Endothelial cell of hepatic sinusoid (primary cell): Measurements from ENCODE around the gene OR13J1.

Experiments
- in situ Hi-C: cut with HindIII; loops from 2 replicates; pipeline ENCODE4 v1.10.0; 2017; ENCODE audit warnings: low sequenced_read_pairs

The OR13J1 gene

DNA sequence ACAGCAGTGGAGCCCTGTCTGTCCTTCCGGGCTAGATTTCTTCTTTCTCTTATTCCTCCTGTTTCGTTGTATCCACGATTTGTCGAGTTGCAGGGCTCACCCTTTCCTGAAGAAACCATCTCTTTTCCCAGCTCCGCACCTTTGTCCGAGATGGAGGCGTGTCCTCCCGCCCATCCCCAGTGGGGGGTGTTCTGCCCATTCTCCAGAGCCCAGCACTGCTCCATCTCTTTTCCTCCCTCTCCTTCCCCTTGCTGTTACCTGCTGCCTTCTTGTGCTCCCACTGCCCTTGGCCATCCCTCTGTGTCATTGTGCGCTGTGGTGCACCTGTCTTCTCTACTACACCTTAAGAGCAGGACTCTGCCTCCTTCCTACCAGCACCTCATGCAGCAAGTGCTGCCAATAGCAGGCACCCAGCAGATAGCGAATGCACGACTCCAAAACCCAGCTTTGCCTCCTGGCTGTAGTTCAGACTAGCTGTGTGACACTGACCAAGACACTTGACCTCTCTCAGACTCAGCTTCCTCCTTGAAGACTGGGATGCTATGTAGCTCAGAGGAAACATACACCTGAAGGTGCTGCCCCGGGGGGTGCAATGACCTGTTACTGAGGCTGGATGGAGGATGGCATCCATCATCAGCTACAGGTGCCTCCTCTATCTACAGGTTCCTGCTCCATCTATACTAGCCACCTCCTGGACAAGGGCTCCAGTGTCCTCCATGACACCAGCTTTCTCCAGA, 8.9 kb downstream of the OR13J1 start:
- in situ Hi-C loops: loop anchor here (10.0 kb wide), 1 partner anchor 117 kb away; the partner anchor contains the start of genes GBA2 and RGP1

DNA sequence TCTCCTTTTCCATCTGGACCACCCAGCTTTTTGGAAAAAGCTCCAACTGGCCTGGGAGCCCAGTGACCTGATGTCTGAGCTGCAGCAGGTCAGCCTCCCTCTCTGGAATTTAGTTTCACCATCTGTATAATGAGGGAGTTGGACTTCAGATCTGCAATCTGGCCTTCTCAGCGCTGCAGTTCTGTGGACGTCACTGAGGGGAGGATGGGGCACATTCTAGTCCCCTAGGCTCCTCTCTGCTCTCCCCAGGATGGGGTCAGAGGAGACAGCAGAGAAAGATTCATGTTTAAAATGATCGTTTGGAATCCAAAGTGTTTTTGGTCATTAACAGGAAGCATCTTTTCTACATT, 10.2 kb downstream of the OR13J1 start:
- in situ Hi-C loops: loop anchor here (10.0 kb wide), 1 partner anchor 115 kb away; the partner anchor contains the start of genes GBA2 and RGP1

- in situ Hi-C loops: no loop called here
These were observed 10.8 kb downstream of the OR13J1 start for GRCh38 chr9:35859310-35859989.

- in situ Hi-C loops: no loop called here
These were observed 11.7 kb downstream of the OR13J1 start for GRCh38 chr9:35858458-35858857.

DNA sequence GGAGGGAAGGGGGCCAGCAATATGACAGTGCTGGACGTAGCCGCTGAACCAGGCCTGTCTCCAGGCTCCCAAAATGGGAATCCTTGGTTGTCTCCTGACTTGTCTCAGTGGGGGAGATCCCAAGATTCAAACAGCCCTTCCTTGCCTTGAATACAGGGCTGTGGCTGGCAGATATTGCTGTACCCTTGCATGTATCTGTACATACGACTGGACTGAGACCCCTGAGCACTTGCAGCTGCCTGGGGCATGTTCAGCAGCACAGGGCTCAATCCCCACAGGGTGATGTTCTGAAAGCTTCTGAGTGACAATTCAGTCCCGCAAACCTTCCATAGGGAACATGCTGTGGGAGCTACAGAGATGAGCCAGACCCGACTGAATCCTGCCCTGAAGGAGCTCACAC, 13.3 kb downstream of the OR13J1 start:
- in situ Hi-C loops: no loop called here

GRCh38 chr9:35856206-35856605, 14.0 kb downstream of the OR13J1 start:
- in situ Hi-C loops: no loop called here

GRCh38 chr9:35854091-35854762, 16.0 kb downstream of the OR13J1 start:
- in situ Hi-C loops: no loop called here

DNA sequence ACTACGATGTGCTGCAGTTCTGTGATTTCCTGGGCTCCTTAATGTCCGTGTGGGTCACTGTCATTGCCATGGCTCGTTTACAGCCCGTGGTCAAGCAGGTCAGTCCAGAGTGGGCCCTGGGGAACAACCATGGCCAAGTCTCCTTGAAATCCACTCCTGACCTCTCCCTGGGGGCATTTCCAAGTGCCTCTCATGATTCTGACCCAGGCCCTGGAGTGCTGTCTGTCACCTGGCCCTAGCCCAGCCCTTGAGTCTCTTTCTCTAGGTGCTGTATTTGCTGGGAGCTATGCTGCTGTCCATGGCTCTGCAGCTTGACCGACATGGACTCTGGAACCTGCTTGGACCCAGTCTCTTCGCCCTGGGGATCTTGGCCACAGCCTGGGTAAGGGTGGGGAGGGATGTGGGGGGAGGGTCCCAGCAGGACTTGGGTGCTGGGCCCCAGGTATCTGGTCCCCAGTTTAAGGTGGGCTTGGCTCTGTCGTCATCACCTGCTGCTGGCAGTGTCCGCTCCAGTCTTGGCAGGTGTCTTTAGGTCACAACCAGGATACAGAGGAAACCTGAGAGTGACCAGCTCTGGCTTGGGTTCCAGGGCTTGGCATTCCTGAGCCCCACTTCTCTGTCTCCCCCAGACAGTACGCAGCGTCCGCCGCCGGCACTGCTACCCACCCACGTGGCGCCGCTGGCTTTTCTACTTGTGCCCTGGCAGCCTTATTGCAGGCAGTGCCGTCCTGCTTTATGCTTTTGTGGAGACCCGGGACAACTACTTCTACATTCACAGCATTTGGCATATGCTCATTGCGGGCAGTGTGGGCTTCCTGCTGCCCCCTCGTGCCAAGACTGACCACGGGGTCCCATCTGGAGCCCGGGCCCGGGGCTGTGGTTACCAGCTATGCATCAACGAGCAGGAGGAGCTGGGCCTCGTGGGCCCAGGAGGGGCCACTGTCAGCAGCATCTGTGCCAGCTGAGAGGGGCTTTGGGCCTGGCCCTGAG, 17.0 kb downstream of the OR13J1 start:
- in situ Hi-C loops: no loop called here

DNA sequence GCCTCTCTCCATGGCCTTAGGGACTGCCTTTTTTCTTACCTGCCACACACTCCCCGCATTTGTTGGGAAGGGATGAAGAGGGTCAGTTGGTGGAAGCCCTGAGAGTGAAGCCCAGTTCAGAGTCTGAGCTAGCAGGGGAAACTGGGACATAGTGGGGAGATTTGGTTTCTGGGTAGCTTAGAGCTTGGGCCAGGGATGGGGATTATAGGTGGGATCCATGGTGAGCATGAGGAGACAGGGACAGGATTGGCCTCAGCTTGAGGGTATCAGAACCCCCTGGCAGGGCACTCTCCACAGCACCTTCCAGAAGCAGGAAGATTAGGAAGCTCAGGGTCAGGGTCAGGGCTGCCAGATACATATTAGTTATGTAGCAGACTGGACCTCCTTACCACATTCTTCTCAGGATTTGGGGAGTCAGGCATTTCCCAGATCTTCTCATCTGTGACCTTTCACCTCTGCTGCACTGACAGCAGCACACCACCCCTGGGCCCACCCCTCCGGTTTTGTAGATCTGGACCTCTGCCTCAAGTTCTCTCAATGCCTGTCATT, 17.9 kb downstream of the OR13J1 start:
- in situ Hi-C loops: no loop called here

- in situ Hi-C loops: no loop called here
These were observed 22.2 kb downstream of the OR13J1 start for GRCh38 chr9:35847792-35848572.

DNA sequence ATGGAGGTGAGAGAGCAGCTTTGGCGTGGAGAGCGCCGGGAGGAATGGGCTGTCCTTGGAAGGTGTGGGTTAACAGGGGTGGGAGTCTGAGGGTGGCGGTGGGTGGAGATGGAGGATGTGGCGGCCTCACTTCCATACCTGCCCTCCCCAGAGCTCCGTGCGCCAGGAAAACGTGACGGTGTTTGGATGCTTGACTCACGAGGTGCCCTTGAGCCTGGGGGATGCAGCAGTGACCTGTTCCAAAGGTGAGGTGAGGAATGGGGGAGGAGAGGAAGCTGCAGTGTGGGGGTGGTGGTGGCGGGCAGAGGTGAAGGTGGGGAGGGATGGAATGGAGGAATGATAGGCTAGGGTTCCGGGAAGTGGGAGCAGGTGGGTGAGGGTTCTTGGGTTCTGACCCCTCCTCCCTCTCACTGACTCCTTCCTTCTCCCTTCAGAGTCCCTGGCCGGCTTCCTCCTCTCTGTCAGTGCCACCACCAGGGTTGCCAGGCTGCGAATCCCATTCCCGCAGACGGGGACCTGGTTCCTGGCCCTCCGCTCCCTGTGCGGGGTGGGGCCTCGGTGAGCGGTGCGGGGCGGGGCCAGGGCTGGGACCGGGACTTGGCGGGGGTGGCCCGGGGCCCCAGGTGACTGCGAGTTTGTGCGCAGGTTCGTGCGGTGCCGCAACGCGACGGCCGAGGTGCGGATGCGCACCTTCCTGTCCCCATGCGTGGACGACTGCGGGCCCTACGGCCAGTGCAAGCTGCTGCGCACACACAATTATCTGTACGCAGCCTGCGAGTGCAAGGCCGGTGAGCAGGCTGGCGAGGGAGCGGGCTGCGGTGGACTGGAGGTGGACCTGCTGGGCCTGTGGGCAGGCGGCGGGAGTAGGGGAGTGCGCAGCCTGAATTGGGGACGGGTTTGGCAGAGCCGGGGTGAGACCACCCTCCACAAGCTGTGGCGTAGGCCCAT, 24.1 kb downstream of the OR13J1 start:
- in situ Hi-C loops: no loop called here

DNA sequence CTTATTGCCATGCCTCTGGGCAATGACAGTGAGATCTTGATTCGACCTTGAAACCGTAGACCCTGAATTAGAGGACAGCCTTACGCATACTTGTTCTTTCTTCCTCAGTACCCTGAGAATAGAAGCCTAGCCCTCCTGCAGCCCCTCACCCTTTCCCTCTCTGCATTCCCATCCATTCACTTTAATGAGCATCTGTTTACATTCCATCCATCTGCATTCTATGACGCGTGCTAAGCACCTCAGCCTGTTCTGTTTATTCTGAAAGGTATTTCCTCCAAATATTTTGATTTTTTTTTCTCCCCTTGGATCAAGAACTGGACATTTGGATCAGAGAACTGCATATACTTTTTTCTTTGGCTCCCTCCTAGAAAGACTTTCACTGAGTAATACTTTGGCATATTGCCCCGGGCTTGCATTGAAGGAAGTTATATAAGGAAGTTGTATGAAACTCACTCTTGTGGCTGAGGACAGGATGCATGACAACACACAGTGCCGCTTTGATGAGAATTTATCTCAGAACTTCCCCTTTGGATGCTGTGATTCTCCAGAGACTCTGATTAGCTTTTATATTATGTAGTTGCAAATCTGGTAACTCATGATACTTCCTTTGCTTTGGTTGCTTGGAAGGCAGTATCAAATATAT, 25.5 kb downstream of the OR13J1 start:
- in situ Hi-C loops: no loop called here

DNA sequence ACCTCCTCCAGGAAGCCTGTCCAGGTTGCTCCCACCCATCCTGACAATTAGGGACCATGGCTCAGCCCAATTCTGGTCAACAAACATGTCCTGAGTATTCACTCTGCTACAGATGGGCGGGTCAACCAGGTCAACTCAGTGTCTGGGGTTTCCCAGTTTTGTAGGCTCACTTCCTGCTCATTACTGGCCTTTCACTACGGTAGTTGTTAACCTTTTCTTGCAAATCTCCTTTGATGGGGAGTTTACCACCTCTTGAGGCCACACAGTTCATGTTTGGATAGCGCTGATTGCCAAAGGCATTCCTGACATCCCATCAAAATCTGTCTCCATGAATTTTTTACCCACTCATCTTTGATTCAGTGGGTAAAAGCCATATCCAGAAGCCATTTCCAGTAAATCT, 27.4 kb downstream of the OR13J1 start:
- in situ Hi-C loops: no loop called here

DNA sequence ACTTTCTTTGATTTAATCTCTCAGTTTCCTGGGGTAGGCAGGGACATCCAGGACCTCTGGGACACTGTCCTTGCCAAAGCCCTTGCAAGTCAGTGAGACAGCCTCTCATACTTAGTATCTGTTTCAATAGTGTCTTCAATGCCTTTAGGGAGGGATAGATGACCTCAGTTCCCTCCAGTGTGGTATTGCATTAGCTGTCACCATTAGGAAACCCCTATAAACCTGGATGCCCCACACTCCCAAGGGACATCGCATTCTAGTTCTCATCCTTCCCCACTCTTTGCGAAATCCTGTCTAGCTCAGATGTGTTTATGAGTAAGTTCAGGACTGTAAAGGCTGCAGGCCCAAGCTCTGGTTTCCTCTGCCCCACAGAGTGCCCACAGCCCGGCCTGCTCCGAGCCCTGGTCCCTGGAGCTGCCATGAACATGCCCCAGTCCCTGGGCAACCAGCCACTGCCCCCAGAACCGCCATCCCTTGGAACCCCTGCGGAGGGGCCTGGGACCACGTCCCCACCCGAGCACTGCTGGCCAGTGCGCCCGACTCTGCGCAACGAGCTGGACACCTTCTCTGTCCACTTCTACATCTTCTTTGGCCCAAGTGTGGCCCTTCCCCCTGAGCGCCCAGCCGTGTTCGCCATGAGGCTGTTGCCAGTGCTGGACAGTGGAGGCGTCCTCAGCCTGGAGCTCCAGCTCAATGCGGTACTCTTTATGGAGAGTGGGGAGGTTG, 28.0 kb downstream of the OR13J1 start:
- in situ Hi-C loops: no loop called here

DNA sequence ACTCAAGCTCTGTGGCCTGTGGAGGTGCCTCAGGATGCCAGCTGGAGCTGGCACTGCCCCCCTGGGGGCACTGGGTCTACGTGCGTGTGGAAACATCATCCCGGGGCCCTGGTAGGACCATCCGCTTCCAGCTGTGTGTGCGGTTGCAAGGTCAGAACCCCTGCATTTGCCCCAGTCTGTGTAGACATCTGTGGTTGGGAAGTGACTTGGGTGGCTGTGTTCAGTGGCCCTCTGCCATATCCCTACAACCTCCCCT, 28.6 kb downstream of the OR13J1 start:
- in situ Hi-C loops: no loop called here

- in situ Hi-C loops: no loop called here
These were observed 29.1 kb downstream of the OR13J1 start for GRCh38 chr9:35840881-35841644.

DNA sequence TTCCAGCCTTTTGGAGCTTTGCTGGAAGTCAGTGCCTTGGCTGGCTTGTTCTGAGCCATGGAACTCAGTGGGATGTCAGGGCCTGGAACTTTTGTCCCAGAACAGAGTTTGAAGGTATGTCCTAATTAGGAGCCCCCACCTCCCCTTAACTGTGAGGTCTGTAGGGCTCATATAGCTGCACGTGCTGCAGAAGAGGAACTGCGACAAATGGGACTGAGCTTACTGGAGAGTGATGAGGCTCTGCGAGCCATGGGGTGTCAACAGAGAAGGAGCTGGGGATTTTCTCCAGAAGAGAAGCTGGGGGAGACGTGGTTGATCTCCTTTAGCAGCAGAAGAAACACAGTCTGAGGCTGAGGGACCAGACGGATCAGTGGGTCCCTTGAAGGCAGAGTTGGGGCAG, 30.3 kb downstream of the OR13J1 start:
- in situ Hi-C loops: no loop called here
